Cardiac muscle cell (in vitro differentiated cells and primary cell): ENCODE results near the gene RAB28. TPM values are rescaled to one million over a fixed set of nuclear protein-coding genes. Genes with fewer than 3 reads are reported as not detected.

Source experiments
- DNase-seq, 2 donors: peaks; one replicate each; pipeline versions ENCODE4 v3.0.0 to v3.0.0-alpha.2; 2010 to 2017; ENCODE audit warnings: low read depth in 1 of 2, low spot score in 1 of 2
- H3K27ac ChIP-seq: fragments of 200-600 bp; sonication (generic); 2 replicates; pipeline ENCODE4 v1.5.1; 2016
- H3K27me3 ChIP-seq: fragments of 200-600 bp; sonication (generic); 2 replicates; pipeline ENCODE4 v1.6.0; 2016; ENCODE audit warnings: control low read depth
- H3K36me3 ChIP-seq: fragments of 200-600 bp; sonication (generic); 2 replicates; pipeline ENCODE4 v1.5.1; 2016; ENCODE audit warnings: control low read depth
- H3K4me1 ChIP-seq: fragments of 200-600 bp; sonication (generic); 2 replicates; pipeline ENCODE4 v1.8.1; 2017; ENCODE audit warnings: low read depth, mild to moderate bottlenecking, mixed run types
- H3K4me3 ChIP-seq: fragments of 200-600 bp; sonication (generic); 2 replicates; pipeline ENCODE4 v1.5.1; 2016; ENCODE audit warnings: mild to moderate bottlenecking
- H3K9me3 ChIP-seq: fragments of 200-600 bp; sonication (generic); 2 replicates; pipeline ENCODE4 v1.5.1; 2017; ENCODE audit warnings: low read depth, mild to moderate bottlenecking, control low read depth
- polyA plus RNA-seq: library from polyadenylated mRNA; unstranded; fragments of >200 nt; fragmentation: Nextera tagmentation; extraction: Ambion mirVana; gene quantifications from 2 replicates; pipeline ENCODE4 v1.2.1, GENCODE V29; 2016
- total RNA-seq: library from RNA; depleted of rRNA; stranded (reverse); fragments of >200 nt; gene quantifications from 2 replicates; pipeline ENCODE4 v1.2.3, GENCODE V29; 2016
- TF ChIP-seq, protein P1 (sequence below): IDR thresholded peaks from 2 replicates; pipeline ENCODE4 v1.5.1; 2012; ENCODE audit warnings: low read depth, mild to moderate bottlenecking, low read length

RAB28 gene
- total and polyA plus RNA-seq, 2 experiments from 2014 or later = 20.3 to 33.0 TPM

DNA sequence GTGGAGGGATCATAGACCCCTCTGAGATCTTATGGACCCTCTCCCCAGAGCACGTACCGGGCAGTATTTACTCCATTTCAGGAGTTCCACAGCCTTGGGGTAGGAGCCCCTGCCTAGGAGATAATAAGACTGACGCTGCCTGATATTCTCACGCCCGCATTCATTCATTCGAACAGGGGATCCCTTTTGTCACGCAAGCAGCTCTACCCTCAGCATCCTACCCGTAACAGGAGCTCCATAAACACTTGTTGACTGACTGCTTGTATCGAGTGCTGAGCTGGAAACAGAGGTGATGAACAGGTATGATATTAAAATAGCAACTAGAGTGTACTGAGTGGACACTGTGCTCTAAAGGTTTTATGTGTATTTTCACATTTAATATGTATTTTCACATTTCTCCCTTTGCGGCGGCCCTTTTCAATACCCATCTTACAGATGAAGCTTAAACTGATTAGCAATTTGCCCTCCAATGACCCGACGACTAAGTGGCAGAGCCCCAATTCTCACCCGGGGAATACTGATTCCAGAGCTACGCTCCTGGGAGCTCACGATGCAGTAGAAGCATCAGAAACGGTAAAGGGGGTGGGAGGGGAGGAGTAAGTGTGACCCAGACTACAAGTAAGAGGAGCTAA is 888 bp downstream of the RAB28 start:
- TF ChIP-seq, protein P1, sequence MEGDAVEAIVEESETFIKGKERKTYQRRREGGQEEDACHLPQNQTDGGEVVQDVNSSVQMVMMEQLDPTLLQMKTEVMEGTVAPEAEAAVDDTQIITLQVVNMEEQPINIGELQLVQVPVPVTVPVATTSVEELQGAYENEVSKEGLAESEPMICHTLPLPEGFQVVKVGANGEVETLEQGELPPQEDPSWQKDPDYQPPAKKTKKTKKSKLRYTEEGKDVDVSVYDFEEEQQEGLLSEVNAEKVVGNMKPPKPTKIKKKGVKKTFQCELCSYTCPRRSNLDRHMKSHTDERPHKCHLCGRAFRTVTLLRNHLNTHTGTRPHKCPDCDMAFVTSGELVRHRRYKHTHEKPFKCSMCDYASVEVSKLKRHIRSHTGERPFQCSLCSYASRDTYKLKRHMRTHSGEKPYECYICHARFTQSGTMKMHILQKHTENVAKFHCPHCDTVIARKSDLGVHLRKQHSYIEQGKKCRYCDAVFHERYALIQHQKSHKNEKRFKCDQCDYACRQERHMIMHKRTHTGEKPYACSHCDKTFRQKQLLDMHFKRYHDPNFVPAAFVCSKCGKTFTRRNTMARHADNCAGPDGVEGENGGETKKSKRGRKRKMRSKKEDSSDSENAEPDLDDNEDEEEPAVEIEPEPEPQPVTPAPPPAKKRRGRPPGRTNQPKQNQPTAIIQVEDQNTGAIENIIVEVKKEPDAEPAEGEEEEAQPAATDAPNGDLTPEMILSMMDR = no peak
- peak overlapping the region; percentile 97 for H3K27ac ChIP-seq
- no peaks in the 10 kb centered on the region for H3K27me3 ChIP-seq
- H3K36me3 ChIP-seq = no peaks in the 10 kb centered on the region
- peaks cover 7% of the 10 kb centered on the region for H3K4me1 ChIP-seq
- DNase-seq = no peak
- no peaks in the 10 kb centered on the region for H3K9me3 ChIP-seq
- peak overlapping the region; percentile 93 for H3K4me3 ChIP-seq

DNA sequence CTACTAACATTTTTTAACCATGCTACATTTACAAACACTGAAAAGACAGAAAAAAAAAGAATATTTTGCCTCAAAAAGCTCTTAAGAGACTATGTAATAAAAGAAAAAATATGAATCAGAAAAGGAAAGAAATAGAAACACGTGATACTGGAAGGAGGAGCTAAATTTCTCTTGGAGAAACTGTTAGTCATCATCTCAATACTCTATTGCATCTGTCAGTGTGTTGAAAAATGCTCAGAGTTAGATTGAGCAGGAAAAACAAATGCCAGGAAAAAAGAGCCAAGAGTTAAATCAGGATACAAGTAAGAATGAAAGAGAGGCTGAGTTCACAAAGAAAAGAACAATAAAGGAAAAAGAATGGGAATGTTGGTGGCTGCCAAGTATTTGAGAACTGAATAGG is 2.6 kb downstream of the RAB28 start:
- TF ChIP-seq, protein P1 = no peak
- DNase-seq = peak in 1 of 2 donors; percentile 52
- peaks cover 15% of the 10 kb centered on the region for H3K4me1 ChIP-seq
- no peaks in the 10 kb centered on the region for H3K36me3 ChIP-seq
- no peak overlapping the region for H3K27ac ChIP-seq
- no peaks in the 10 kb centered on the region for H3K27me3 ChIP-seq
- no peaks in the 10 kb centered on the region for H3K9me3 ChIP-seq
- H3K4me3 ChIP-seq = no peak overlapping the region

- peaks cover 26% of the 10 kb centered on the region for H3K4me1 ChIP-seq
- peaks cover under 1% of the 10 kb centered on the region for H3K36me3 ChIP-seq
- TF ChIP-seq, protein P1 = no peak
- no peak overlapping the region for H3K27ac ChIP-seq
- no peak overlapping the region for H3K4me3 ChIP-seq
- H3K27me3 ChIP-seq = no peaks in the 10 kb centered on the region
- no peaks in the 10 kb centered on the region for H3K9me3 ChIP-seq
- no peak for DNase-seq
Observed at GRCh38 chr4:13478707-13479106, 5.4 kb downstream of the RAB28 start.

DNA sequence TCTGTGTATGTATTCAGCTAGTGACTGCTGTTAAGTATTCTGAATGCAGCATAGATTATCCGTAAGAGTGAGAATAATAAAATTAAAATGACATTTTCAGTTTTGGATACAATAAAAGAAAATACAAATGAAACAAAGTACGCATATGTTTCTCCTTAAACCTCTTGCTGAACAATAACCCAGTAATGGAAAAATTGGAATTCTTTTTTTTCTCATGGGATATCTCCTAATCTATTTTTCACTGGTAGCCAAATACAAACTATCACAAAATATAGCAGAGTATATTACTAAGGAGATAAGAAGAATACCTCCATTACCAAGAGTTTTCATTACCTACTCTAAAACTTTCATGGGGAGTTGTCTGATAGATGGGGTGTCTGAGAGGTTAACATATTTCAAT is 6.0 kb downstream of the RAB28 start:
- Histone ChIP-seq H3K36me3 (peaks cover 3% of the 10 kb centered on the region), H3K27ac (no peak overlapping the region), H3K9me3 (no peaks in the 10 kb centered on the region), H3K27me3 (no peaks in the 10 kb centered on the region), H3K4me3 (no peak overlapping the region), H3K4me1 (peaks cover 26% of the 10 kb centered on the region)
- TF ChIP-seq, protein P1 = no peak
- no peak for DNase-seq

DNA sequence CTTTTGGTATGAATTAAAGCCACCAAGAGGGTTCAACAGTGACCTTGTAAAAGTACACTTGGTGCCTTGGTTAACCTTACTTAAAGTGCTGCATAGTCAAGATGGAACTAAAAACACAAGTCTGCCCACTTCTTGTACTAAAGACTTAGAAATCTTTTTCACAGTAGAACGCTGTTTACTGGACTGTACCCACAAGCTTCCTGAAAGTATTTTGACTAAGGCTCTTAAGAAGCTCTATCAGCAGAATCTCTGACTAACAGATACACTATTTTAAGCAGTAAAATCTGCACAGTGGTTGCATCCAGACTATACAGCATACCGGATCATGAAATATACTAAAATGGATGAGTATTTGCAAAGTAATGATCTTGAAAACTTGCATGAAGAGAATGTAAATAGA is 7.2 kb downstream of the RAB28 start:
- Histone ChIP-seq H3K27me3 (no peaks in the 10 kb centered on the region), H3K9me3 (no peaks in the 10 kb centered on the region), H3K4me3 (no peak overlapping the region), H3K4me1 (peaks cover 19% of the 10 kb centered on the region), H3K36me3 (peaks cover 3% of the 10 kb centered on the region), H3K27ac (no peak overlapping the region)
- TF ChIP-seq, protein P1 = no peak
- DNase-seq = peak in 1 of 2 donors; percentile 66
